ENCODE measurements around the gene ING5. TPM values are rescaled to one million over a fixed set of nuclear protein-coding genes. Genes with fewer than 3 reads are reported as not detected.

ING5 gene
- total RNA-seq, 4 donors from 2014 or later, result 12.1 to 33.9 (median 27.5) TPM

- intact Hi-C loops (cut with DNase I; ENCODE audit: low total_unique reads), result no loop called here
- Histone ChIP-seq H3K36me3 (peaks cover 0 to 25% of the 10 kb centered on the region in 2 donors), H3K4me3 (no peak overlapping the region), H3K27ac (no peak overlapping the region), H3K27me3 (no peaks in the 10 kb centered on the region), H3K4me1 (peaks cover 12 to 13% of the 10 kb centered on the region in 2 donors), H3K9me3 (no peaks in the 10 kb centered on the region)
- DNase-seq, result no peak
- ATAC-seq, result no peak
- in situ Hi-C loops (cut with MboI; ENCODE audit: low sequenced_read_pairs in 4 of 4), result no loop called here
- no peak for TF ChIP-seq CTCF (IDR thresholded peaks at IDR 0.05 in 4 of 5, conservative IDR thresholded peaks at IDR 0.05 in 1 of 5)
- TF ChIP-seq POLR2A (IDR thresholded peaks at IDR 0.05), result no peak
Observed at GRCh38 chr2:241726459-241726858, 24.6 kb downstream of the ING5 start.

DNA sequence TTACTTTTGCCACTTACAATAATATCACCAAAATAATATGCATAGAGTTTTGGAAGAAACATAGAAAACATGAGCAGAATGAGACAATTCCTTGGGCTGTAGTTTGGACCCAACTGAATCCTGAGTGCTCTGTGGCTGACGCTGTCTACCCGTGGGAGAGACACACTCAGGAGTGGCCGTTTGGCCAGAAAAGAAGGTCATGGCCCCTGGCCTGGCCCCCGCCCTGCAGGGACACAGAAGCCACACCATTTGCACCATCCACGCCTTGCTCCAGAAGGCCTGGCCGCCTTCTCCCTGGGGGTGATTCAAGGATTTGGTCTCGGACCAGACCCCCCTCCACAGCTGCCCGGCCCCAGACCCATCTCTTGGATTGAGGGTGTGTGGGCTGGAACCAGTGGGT, 26.2 kb downstream of the ING5 start:
- Histone ChIP-seq H3K27me3 (no peaks in the 10 kb centered on the region), H3K9me3 (no peaks in the 10 kb centered on the region), H3K27ac (peak overlapping the region; percentile 81 to 90 (median 88)), H3K4me3 (no peak overlapping the region), H3K4me1 (peaks cover 12 to 13% of the 10 kb centered on the region in 2 donors), H3K36me3 (peaks cover 0 to 16% of the 10 kb centered on the region in 2 donors)
- DNase-seq (no peak), ATAC-seq (peak in 1 of 2 donors; percentile 9)
- in situ Hi-C loops (cut with MboI; ENCODE audit: low sequenced_read_pairs in 4 of 4) (no loop called here), intact Hi-C loops (cut with DNase I; ENCODE audit: low total_unique reads) (loop anchor here (2.0 kb wide), 1 partner anchor 153 kb away; no protein-coding TSS in a partner anchor)
- TF ChIP-seq POLR2A (IDR thresholded peaks at IDR 0.05) (no peak), CTCF (IDR thresholded peaks at IDR 0.05 in 4 of 5, conservative IDR thresholded peaks at IDR 0.05 in 1 of 5) (no peak)

DNA sequence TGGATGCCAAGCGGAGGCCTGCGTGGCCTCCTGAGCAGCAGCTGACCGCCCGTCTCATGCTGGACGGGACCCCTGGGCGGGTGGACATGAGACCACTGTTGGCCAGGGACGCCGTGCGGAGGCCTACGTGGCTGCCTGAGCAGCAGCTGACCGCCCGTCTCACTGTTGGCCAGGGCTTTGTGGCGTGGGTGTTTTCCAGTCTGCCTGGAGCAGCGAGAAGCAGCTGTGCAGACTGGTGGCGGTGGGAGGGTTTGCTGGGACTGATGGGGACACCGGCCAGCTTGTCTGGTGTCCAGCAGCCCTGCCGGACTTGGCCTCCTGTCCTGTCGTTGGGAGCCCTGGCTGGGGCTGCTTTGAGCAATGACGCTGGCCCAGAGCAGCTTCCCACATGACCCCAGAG, 26.8 kb downstream of the ING5 start:
- Histone ChIP-seq H3K27ac (peak overlapping the region; percentile 81 to 90 (median 88)), H3K4me3 (peak overlapping the region; percentile 18 to 32 (median 26)), H3K27me3 (no peaks in the 10 kb centered on the region), H3K36me3 (peaks cover 0 to 10% of the 10 kb centered on the region in 2 donors), H3K4me1 (peaks cover 12 to 13% of the 10 kb centered on the region in 2 donors), H3K9me3 (no peaks in the 10 kb centered on the region)
- no peak for TF ChIP-seq CTCF (IDR thresholded peaks at IDR 0.05 in 4 of 5, conservative IDR thresholded peaks at IDR 0.05 in 1 of 5)
- peak; percentile 15 to 35 for TF ChIP-seq POLR2A (IDR thresholded peaks at IDR 0.05)
- in situ Hi-C loops (cut with MboI; ENCODE audit: low sequenced_read_pairs in 4 of 4), result no loop called here
- DNase-seq (peak; percentile 70 to 93), ATAC-seq (peak; percentile 94 to 96)
- intact Hi-C loops (cut with DNase I; ENCODE audit: low total_unique reads), result loop anchor here (2.0 kb wide), 1 partner anchor 152 kb away; no protein-coding TSS in a partner anchor

DNA sequence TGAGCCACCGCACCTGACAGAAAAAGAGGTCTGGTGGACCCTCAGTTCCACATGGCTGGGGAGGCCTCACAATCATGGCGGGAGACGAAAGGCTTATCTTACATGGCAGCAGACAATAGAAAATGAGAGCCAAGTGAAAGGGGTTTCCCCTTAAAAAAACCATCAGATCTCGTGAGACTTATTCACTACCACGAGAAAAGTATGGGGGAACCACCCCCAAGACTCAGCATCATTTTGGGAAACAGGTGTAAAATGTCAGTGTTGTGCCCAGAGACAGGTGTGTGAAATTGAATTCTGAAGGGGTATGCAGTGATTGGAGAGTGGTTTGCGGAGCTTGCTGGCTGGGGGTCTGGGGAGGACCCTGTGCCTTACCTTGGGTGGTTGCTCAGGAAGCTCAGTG, 28.0 kb downstream of the ING5 start:
- in situ Hi-C loops (cut with MboI; ENCODE audit: low sequenced_read_pairs in 4 of 4), result no loop called here
- TF ChIP-seq CTCF (IDR thresholded peaks at IDR 0.05 in 4 of 5, conservative IDR thresholded peaks at IDR 0.05 in 1 of 5), result no peak
- TF ChIP-seq POLR2A (IDR thresholded peaks at IDR 0.05), result no peak

More for the DNA sequence above, 28.0 kb downstream of the ING5 start:
- DNase-seq (no peak), ATAC-seq (no peak)
- H3K9me3 ChIP-seq, result no peaks in the 10 kb centered on the region
- H3K4me1 ChIP-seq, result peaks cover 18% of the 10 kb centered on the region in 2 donors
- intact Hi-C loops (cut with DNase I; ENCODE audit: low total_unique reads), result loop anchor here (2.0 to 10.0 kb wide), 4 partner anchors 118 to 878 kb away; partner anchors contain the start of gene SNED1
- H3K36me3 ChIP-seq, result peaks cover 0 to under 1% of the 10 kb centered on the region in 2 donors
- H3K27me3 ChIP-seq, result no peaks in the 10 kb centered on the region
- H3K27ac ChIP-seq, result no peak overlapping the region
- H3K4me3 ChIP-seq, result no peak overlapping the region

Data from gastrocnemius medialis (tissue), 4 donors.